Measurements from ENCODE around the gene SUV39H1. TPM values are rescaled to one million over a fixed set of nuclear protein-coding genes. Genes with fewer than 3 reads are reported as not detected.
"Not testable (repeated sequence)": the region's sequence is repeated elsewhere in the genome, so short reads cannot be mapped to it uniquely, and the experiment has no call there.

SUV39H1 gene
- total and polyA plus RNA-seq, 2 experiments from 2014 or later, result 6.0 to 6.8 TPM

DNA sequence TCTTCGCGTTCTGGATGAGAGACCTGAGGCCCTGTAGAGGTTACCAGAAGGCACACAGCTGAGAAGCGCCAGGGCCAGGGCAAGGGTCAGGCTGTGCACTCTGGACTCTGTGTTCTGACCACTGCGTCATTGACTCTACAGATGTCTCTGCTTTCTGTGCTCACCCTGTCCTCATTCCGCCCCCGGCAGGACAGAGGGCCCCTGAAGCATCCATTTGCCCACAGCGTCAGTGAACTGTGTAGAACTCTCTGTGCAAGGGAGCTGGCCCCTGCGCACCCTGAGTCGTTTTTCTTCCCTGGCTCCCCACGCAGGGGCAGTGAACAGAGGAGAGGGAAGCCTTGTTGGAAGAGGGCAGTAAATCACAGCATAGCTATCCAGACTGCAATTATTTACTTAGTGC, 19.0 kb upstream of the SUV39H1 start:
- in situ Hi-C loops (cut with MboI), result no loop called here
- TF ChIP-seq EZH2 (IDR thresholded peaks at IDR 0.05; ENCODE audit: insufficient read depth, poor library complexity, severe bottlenecking), result no peak
- no peak for TF ChIP-seq EZH2phosphoT487 (IDR thresholded peaks at IDR 0.05; ENCODE audit: insufficient read depth, low read depth)
- no peak for DNase-seq
- Histone ChIP-seq H3F3A (ENCODE audit: insufficient read depth) (no peaks in the 10 kb centered on the region), H3K4me1 (ENCODE audit: insufficient read depth) (no peaks in the 10 kb centered on the region), H3K9me2 (ENCODE audit: insufficient read depth) (no peaks in the 10 kb centered on the region), H3K27me3 (replicated peaks; ENCODE audit: insufficient read depth) (no peaks in the 10 kb centered on the region), H3K79me2 (ENCODE audit: insufficient read depth) (no peaks in the 10 kb centered on the region), H3K27ac (no peak overlapping the region), H4K20me1 (ENCODE audit: insufficient read depth) (no peaks in the 10 kb centered on the region), H3K36me3 (ENCODE audit: low read depth) (no peaks in the 10 kb centered on the region), H3K9ac (no peak overlapping the region), H3K4me2 (ENCODE audit: unreplicated experiment) (peak overlapping the region; percentile 88), H3K9me3 (ENCODE audit: low read depth) (no peaks in the 10 kb centered on the region), H2AFZ (no peak overlapping the region), H3K4me3 (no peak overlapping the region)
- 52 to 57% methylated on average over 9 to 10 of the region's 10 CpGs for WGBS, 2 experiments (ENCODE audit: low coverage in 1 of 2, low lambda C conversion rate in 2 of 2, missing lambda C conversion rate in 2 of 2)

GRCh38 chrX:48680467-48680866, 16.1 kb upstream of the SUV39H1 start:
- H3K36me3 ChIP-seq (ENCODE audit: low read depth); H3K27ac ChIP-seq; DNase-seq; in situ Hi-C loops (cut with MboI); H3K4me2 ChIP-seq (ENCODE audit: unreplicated experiment); H4K20me1 ChIP-seq (ENCODE audit: insufficient read depth); H3K4me1 ChIP-seq (ENCODE audit: insufficient read depth); H3K79me2 ChIP-seq (ENCODE audit: insufficient read depth); H3K9me3 ChIP-seq (ENCODE audit: low read depth); H3K9me2 ChIP-seq (ENCODE audit: insufficient read depth); H3K4me3 ChIP-seq; H3K27me3 ChIP-seq (replicated peaks; ENCODE audit: insufficient read depth); H3F3A ChIP-seq (ENCODE audit: insufficient read depth); H2AFZ ChIP-seq; H3K9ac ChIP-seq: not testable (repeated sequence)
- 38 to 48% methylated on average over 2 of the region's 2 CpGs for WGBS, 2 experiments (ENCODE audit: low coverage in 1 of 2, low lambda C conversion rate in 2 of 2, missing lambda C conversion rate in 2 of 2)

GRCh38 chrX:48680925-48681324, 15.6 kb upstream of the SUV39H1 start:
- H3K9me3 ChIP-seq (ENCODE audit: low read depth); H3K4me1 ChIP-seq (ENCODE audit: insufficient read depth); H2AFZ ChIP-seq; H3F3A ChIP-seq (ENCODE audit: insufficient read depth); H3K79me2 ChIP-seq (ENCODE audit: insufficient read depth); H3K9me2 ChIP-seq (ENCODE audit: insufficient read depth); H3K4me2 ChIP-seq (ENCODE audit: unreplicated experiment); H4K20me1 ChIP-seq (ENCODE audit: insufficient read depth); in situ Hi-C loops (cut with MboI); H3K27ac ChIP-seq; H3K36me3 ChIP-seq (ENCODE audit: low read depth); H3K9ac ChIP-seq; H3K27me3 ChIP-seq (replicated peaks; ENCODE audit: insufficient read depth); DNase-seq; H3K4me3 ChIP-seq: not testable (repeated sequence)
- 47 to 70% methylated on average over 3 to 6 of the region's 6 CpGs for WGBS, 2 experiments (ENCODE audit: low coverage in 1 of 2, low lambda C conversion rate in 2 of 2, missing lambda C conversion rate in 2 of 2)

- Histone ChIP-seq H3K9ac (no peak overlapping the region), H3K27me3 (replicated peaks; ENCODE audit: insufficient read depth) (no peaks in the 10 kb centered on the region), H3K9me3 (ENCODE audit: low read depth) (no peaks in the 10 kb centered on the region), H3K4me1 (ENCODE audit: insufficient read depth) (no peaks in the 10 kb centered on the region), H3K36me3 (ENCODE audit: low read depth) (no peaks in the 10 kb centered on the region), H4K20me1 (ENCODE audit: insufficient read depth) (no peaks in the 10 kb centered on the region), H3K4me2 (ENCODE audit: unreplicated experiment) (no peak overlapping the region), H3K9me2 (ENCODE audit: insufficient read depth) (no peaks in the 10 kb centered on the region), H3F3A (ENCODE audit: insufficient read depth) (no peaks in the 10 kb centered on the region), H3K4me3 (no peak overlapping the region), H3K79me2 (ENCODE audit: insufficient read depth) (no peaks in the 10 kb centered on the region), H3K27ac (no peak overlapping the region), H2AFZ (no peak overlapping the region)
- in situ Hi-C loops (cut with MboI), result no loop called here
- WGBS, 2 experiments (ENCODE audit: low coverage in 1 of 2, low lambda C conversion rate in 2 of 2, missing lambda C conversion rate in 2 of 2), result 63 to 70% methylated on average over 9 to 10 of the region's 10 CpGs
- DNase-seq, result no peak
- TF ChIP-seq EZH2phosphoT487 (IDR thresholded peaks at IDR 0.05; ENCODE audit: insufficient read depth, low read depth) (no peak), EZH2 (IDR thresholded peaks at IDR 0.05; ENCODE audit: insufficient read depth, poor library complexity, severe bottlenecking) (no peak)
Observed at GRCh38 chrX:48681539-48682183, 14.9 kb upstream of the SUV39H1 start.

DNA sequence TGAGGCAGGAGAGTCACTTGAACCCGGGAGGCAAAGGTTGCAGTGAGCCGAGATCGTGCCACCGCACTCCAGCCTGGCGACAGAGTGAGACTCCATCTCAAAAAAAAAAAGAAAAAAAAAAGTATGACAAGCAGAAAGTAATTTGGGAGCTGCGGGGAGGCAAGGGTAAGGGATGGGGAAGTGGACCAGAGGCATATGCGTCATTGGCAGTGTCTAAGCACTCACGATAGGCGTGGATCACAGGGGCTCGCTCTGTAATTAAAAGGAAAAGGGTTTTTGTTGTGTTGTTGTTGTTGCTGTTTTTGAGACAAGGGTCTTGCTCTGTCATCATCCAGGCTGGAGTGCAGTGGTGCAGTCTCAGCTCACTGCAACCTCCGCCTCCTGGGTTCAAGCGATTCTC, 13.7 kb upstream of the SUV39H1 start:
- DNase-seq; H3K4me2 ChIP-seq (ENCODE audit: unreplicated experiment); H3K9ac ChIP-seq; H3K79me2 ChIP-seq (ENCODE audit: insufficient read depth); H3K4me1 ChIP-seq (ENCODE audit: insufficient read depth); H3K27me3 ChIP-seq (replicated peaks; ENCODE audit: insufficient read depth); H4K20me1 ChIP-seq (ENCODE audit: insufficient read depth); H3F3A ChIP-seq (ENCODE audit: insufficient read depth); H2AFZ ChIP-seq; H3K27ac ChIP-seq; H3K36me3 ChIP-seq (ENCODE audit: low read depth); in situ Hi-C loops (cut with MboI); H3K9me2 ChIP-seq (ENCODE audit: insufficient read depth); H3K4me3 ChIP-seq; H3K9me3 ChIP-seq (ENCODE audit: low read depth): not testable (repeated sequence)
- 82 to 89% methylated on average over 5 to 12 of the region's 12 CpGs for WGBS, 2 experiments (ENCODE audit: low coverage in 1 of 2, low lambda C conversion rate in 2 of 2, missing lambda C conversion rate in 2 of 2)
